NCI-H2171 (cell line): ENCODE measurements around the gene PTPRQ.
"Not testable (repeated sequence)": the region's sequence is repeated elsewhere in the genome, so short reads cannot be mapped to it uniquely, and the experiment has no call there.

Experiments used
- DNase-seq: peaks from one replicate; lab custom pipeline; 2025; lab: John Stamatoyannopoulos, UW

The PTPRQ gene

GRCh38 chr12:80648881-80649280 lies 204.8 kb downstream of the PTPRQ start:
- no peak for DNase-seq

- no peak for DNase-seq
These were observed 211.7 kb downstream of the PTPRQ start for GRCh38 chr12:80655751-80656150.

DNA sequence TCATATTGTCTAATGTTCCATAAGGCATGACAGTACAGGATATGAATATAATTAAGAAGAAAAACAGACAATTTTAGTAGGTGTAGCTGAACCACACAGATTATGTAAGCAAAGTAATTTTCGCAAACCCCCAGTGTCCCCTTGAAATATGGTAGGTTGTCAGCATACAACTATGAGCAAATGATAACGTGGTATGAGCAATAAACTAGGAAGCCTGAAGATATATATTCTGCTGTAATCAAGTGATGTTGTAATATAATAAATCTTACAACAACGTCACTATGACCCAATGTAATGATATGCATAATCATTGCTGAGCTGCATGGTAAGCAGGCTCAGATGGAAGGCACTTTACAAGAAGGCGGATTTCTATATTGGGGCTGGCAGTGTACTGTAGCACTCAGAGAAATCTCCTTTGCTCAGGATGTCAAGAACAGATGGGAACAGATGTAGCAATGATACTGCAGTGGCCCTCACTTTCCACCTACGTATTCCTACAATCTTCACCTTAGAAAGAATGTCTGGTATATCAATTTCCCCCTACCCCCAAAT lies 215.6 kb downstream of the PTPRQ start:
- no peak for DNase-seq

GRCh38 chr12:80662586-80662985 lies 218.6 kb downstream of the PTPRQ start:
- no peak for DNase-seq

GRCh38 chr12:80670214-80670613 lies 226.2 kb downstream of the PTPRQ start:
- no peak for DNase-seq

DNA sequence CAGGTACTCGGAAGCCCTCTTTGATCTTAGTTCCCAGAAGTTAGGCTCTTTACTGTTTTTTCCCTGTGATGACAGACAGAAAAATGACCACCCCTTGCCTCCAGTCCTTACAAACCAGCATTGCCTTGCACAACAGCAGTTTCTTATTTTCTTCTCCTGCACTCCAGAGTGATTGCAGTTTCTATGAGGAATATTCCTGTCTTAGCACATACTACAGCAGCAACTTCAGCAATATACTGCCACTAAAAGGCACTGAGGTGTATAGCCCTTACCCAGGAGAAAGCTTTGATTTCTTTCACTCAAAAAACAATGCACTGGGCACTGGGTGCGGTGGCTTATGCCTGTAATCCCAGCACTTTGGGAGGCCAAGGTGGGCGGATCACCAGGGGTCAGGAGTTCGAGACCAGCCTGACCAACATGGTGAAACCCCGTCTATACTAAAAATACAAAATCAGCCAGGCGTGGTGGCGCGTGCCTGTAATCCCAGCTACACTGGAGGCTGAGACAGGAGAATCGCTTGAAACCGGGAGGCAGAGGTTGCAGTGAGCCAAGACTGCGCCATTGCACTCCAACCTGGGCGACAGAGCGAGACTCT lies 232.1 kb downstream of the PTPRQ start:
- DNase-seq, result not testable (repeated sequence)

GRCh38 chr12:80676856-80677255 lies 232.8 kb downstream of the PTPRQ start:
- DNase-seq, result no peak

- no peak for DNase-seq
These were observed 234.0 kb downstream of the PTPRQ start for GRCh38 chr12:80677994-80678393.

- no peak for DNase-seq
These were observed 235.5 kb downstream of the PTPRQ start for GRCh38 chr12:80679346-80680131.

DNA sequence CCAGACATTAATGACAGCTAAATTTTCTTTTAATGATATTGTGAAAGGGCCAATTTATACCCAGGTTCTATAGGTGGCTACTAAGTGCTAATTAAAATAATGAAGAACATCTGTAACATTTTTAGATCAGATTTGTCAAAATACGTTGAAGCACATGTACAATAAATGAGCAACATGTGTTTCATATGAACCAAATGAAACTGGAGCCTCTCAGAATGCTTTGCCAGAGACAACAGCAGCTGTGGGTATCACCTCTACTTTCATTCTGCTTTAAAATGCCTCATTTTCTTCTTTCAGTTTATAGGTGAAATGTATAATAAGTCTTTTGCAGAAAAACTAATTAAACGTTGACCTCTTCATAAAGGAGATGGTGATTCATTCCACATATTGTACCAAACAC lies 237.3 kb downstream of the PTPRQ start:
- DNase-seq, result peak; percentile 30

DNA sequence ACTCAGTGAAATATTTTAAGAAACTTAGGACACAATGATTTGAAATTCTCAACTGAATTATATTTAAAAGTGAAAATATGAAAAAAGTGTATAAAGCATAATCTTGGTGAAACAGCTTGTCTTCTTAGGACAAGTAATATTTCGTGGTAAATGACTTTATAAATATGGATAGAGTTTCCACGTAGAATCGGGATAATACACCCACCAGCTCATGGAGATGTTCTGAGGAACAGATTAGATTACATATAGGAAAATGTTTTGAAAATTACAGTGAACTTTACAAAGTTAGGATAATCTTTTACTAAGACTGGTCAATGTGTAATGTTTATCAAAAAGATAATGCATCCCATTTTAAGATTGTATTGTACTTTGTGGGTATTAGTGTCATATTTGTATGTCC lies 237.8 kb downstream of the PTPRQ start:
- no peak for DNase-seq

GRCh38 chr12:80684077-80684495 lies 240.1 kb downstream of the PTPRQ start:
- no peak for DNase-seq

DNA sequence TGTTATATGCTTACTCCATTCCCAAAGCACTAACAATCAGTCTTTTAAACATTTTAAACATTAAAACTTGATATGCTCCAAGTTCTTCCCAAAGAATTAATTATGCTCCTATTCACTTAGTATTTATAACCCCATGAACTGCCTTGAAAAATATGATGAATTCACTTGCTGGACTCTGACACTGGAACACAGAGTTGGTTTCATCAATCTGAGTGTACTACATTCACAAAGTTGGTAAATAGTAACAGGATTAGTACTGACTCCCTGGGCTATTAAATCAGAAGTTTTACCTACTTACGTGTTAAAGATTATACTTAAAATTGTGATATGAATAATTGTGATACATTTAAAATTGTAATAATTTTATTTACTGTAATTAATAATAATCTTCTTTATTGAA lies 246.1 kb downstream of the PTPRQ start:
- DNase-seq, result no peak

DNA sequence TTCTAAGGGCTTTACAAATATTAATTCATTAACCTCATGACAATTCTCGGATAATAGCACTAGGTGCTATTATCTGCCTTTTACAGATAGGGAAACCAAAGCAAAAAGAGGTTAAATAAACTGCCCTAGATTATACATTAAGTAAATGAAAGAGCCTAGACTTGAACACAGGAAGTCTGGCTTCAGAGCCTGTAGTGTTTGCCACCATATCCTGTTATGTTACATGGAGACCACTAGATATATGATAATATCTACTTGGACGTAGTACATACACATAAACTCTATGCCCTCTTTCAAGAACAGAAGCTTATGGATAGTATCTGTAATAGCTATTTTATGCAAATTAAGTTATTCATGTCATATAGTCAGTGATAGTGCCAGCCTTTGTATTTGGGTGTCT lies 246.5 kb downstream of the PTPRQ start:
- no peak for DNase-seq

DNA sequence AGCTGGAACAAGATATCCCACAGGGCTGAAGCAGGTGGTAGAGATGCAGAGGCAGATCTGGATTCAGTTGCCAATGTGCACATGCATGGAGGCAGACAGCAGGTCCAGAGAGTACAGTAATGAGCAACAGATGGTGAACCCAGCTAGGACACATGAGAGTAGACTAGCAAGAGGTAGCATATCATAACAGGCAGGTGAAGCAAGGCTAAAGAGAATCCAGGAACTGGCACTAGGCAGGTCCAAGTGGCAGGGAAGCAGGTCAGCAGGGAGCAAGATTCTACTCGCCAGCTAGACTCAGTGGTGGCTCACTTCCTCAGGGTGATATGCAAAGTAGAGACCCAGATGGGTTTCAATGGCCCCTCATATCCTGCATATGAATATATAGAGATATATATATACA lies 248.1 kb downstream of the PTPRQ start:
- DNase-seq, result peak; percentile 88

- DNase-seq, result no peak
These were observed 253.3 kb downstream of the PTPRQ start for GRCh38 chr12:80697270-80697887.

DNA sequence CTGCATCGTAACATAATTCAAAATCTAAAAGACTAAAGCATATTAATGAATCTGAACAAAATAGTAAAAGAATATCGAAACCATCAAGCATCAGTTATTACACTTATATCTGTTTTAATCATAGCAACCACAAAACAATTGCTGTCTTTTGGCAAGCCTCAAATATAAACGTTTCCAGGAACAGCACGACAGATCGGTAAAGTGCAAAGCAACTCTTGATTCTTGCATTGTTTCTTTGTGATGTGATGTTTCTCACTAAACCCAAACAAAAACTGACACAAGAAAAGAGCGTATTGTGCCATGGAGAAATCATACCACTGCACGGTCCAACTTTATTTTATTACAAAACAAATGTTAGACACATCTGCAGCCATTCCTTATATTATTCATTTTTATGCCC lies 254.2 kb downstream of the PTPRQ start:
- no peak for DNase-seq

DNA sequence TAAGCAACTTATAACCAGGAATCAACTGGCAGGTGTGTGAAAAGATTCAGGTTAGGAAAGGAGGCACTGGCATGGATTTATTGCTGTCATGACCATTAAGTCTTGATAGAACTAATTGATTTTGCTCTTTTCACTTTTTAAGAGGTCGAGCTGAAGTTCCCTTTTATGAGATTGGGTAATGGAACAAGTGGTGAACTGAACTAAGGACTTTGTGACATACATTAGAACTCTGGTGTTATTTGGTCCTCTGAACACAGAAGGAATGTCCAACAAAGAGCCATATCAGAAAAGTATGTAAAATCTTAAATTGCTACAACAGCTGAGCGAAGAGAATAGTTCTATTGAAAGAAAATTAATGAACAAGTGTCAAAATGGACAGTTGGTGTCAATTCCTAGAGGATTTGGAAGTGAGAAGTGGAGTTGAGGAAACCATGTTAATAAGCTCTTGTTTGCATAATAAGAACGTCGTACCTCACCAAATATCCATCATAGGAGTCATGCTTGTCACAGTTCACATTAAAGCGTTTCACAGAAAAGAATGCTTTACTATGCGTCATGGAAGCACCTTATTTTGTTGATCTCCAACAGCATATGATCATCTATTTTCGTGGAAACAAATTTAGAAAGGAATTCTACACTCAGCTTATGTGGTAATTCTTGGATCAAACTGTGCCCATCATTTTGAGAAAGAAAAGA lies 255.0 kb downstream of the PTPRQ start:
- no peak for DNase-seq

- no peak for DNase-seq
These were observed 256.3 kb downstream of the PTPRQ start for GRCh38 chr12:80700327-80700726.

DNA sequence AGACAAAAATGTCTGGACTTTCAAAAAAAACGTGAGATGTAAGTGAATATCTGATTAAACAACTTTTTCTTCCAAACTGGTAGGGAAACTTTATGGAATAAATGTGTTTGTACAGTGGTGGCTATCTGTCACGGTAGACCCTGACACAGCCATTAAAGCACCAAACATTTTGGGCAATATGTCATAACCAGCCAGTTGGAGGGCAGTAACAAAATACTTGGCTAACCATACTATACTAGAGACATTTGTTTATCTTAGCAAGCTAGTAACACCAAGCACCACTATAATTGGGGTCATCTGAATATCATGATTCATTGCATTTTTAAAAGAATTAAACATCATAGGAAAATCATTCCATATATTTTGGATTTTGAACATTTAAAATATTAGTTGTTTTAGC lies 257.4 kb downstream of the PTPRQ start:
- no peak for DNase-seq

DNA sequence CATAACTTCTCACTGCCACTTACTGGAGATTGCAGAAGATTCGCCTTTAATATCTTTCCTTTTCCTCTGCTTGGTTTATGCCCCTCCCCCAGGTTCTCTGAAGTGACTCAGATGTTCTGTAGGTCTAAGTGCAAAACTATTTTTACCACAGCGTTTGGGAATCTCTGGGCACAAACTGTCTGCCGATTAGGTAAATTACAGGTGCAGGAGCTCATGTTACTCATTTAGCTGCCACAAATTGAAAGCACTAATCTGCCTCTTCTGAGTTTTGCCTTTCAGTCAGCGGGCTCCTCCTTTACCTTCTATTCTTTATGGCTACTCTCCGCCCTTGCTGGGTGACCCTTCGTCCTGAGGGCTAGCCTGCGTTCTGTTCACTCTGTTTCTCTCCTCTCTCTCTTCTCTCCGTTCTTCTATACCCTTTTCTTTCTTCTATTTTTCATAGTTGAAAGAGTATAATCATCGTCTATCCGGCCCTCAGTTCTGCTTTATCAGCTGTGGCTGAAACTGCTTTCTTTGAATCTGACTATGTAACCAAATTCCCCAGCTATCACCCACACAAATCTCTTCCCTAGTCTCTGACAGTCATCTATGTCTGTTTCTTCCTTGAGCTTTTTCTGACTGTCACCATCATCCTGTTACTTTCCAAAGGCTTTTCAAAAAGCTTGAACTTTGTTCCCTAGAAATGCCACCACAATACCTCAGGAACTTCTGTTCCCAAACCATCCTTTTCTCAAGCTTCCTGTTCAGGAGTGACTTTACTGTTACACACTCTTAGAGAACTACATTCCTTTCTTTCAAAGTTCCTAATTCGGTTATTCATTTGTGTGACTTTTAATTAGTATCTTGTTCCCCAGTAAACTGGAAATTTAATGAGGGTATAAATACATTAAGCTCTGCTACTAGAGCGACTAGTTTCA lies 259.1 kb downstream of the PTPRQ start:
- peak; percentile 21 for DNase-seq
